Uterus (tissue), 2 donors: ENCODE data around the gene CD86.

Source experiments
- CTCF ChIP-seq, 4 experiments: fragments of 200-600 bp in 2 of 4; fragments of 450-650 bp in 2 of 4; sonication (generic) in 2 of 4; IDR thresholded peaks; one replicate each; pipeline ENCODE4 v1.5.1; 2016 to 2019; ENCODE audit warnings: antibody characterized with exemption in 4 of 4, mild to moderate bottlenecking in 2 of 4, moderate library complexity in 1 of 4
- POLR2A ChIP-seq, 2 donors: fragments of 450-650 bp; IDR thresholded peaks; one replicate each; pipeline ENCODE4 v1.6.1; 2016; ENCODE audit warnings: antibody characterized with exemption in 2 of 2, mild to moderate bottlenecking in 1 of 2, moderate library complexity in 1 of 2

GRCh38 chr3:122097141-122097540 lies 42.0 kb downstream of the CD86 start:
- TF ChIP-seq CTCF (IDR thresholded peaks at IDR 0.05) (no peak), POLR2A (IDR thresholded peaks at IDR 0.05) (no peak)
